ENCODE results near the gene CDH4.

DNA sequence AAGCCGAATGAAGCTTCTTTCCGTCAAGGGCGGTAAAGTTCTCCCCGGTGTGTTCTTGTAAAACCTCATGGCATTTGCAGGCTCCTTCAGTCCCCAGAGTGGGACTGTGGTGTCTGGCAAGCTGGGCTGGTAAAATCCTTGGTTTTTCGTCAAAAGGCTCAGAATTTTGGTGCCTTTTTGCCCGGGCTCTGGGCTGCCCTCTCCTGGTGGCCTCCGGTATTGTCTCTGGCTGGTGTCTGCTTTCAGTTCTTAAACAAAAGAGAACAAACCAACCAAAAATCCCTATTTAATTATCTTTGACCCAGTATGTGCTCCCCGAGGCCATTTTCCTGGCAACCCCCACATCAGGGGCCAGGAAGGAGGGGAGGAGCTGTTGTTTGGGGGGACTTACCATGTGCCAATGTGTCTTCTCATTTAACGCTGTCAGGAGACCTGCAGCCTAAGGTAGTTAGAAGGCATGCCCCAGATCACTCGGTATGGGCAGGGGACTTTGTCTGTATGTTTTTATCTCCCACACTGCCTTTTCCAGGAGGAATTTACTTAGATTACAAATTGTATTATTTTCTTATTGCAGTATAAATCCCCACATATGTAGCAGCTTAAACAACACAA is 11.1 kb downstream of the CDH4 start:
- peak; percentile 57 to 93 (median 84) for TF ChIP-seq CTCF (optimal IDR thresholded peaks at IDR 0.05 in 1 of 3, IDR thresholded peaks at IDR 0.05 in 1 of 3, conservative IDR thresholded peaks at IDR 0.05 in 1 of 3; ENCODE audit: extremely low read depth in 1 of 3, insufficient read depth in 2 of 3, low read length in 3 of 3)
- no peak for TF ChIP-seq EZH2 (IDR thresholded peaks at IDR 0.05; ENCODE audit: low read length)

Measured in keratinocyte (primary cell).